Measurements from ENCODE around the gene KCNK15. TPM values are rescaled to one million over a fixed set of nuclear protein-coding genes. Genes with fewer than 3 reads are reported as not detected.

The KCNK15 gene
- total RNA-seq, 6 experiments from 2014 or later = 0.07 to 0.43 (median 0.19) TPM; not detected in 2

DNA sequence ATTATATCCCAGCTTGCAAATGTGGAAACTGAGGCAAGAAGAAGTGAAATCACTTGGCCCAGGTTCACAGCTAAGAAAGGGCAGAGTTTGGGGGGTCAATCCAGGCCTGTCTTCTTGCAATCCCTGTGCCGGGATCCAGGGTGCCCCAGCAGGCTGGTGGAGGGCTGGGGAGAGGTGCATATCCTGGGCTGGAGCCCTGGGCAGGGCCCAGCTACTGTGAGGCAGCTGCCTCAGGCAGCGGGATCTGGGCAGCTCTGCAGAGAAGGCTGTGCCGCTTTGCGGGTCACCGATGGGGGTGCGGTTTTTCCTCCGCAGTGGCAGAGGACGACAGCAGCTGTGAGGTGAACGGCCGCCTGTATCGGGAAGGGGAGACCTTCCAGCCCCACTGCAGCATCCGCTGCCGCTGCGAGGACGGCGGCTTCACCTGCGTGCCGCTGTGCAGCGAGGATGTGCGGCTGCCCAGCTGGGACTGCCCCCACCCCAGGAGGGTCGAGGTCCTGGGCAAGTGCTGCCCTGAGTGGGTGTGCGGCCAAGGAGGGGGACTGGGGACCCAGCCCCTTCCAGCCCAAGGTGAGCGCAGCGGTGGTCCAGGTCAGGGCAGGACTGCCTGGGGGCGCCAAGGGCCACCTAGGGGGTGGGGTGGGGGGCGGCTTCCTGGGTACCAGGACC lies 21.1 kb upstream of the KCNK15 start:
- WGBS (ENCODE audit: insufficient coverage, low coverage, low lambda C conversion rate, missing lambda C conversion rate) = 52% methylated on average over 11 of the region's 26 CpGs
- Histone ChIP-seq H3K9me3 (no peaks in the 10 kb centered on the region), H3K27ac (no peak overlapping the region), H3K27me3 (no peaks in the 10 kb centered on the region), H3K4me1 (no peaks in the 10 kb centered on the region), H3K4me3 (no peak overlapping the region), H3K36me3 (no peaks in the 10 kb centered on the region)
- TF ChIP-seq POLR2A (IDR thresholded peaks at IDR 0.05) = no peak
- TF ChIP-seq, protein P1, sequence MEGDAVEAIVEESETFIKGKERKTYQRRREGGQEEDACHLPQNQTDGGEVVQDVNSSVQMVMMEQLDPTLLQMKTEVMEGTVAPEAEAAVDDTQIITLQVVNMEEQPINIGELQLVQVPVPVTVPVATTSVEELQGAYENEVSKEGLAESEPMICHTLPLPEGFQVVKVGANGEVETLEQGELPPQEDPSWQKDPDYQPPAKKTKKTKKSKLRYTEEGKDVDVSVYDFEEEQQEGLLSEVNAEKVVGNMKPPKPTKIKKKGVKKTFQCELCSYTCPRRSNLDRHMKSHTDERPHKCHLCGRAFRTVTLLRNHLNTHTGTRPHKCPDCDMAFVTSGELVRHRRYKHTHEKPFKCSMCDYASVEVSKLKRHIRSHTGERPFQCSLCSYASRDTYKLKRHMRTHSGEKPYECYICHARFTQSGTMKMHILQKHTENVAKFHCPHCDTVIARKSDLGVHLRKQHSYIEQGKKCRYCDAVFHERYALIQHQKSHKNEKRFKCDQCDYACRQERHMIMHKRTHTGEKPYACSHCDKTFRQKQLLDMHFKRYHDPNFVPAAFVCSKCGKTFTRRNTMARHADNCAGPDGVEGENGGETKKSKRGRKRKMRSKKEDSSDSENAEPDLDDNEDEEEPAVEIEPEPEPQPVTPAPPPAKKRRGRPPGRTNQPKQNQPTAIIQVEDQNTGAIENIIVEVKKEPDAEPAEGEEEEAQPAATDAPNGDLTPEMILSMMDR (IDR thresholded peaks at IDR 0.05) = no peak
- ATAC-seq (no peak), DNase-seq (no peak)
- intact Hi-C loops (cut with DNase I) = no loop called here

DNA sequence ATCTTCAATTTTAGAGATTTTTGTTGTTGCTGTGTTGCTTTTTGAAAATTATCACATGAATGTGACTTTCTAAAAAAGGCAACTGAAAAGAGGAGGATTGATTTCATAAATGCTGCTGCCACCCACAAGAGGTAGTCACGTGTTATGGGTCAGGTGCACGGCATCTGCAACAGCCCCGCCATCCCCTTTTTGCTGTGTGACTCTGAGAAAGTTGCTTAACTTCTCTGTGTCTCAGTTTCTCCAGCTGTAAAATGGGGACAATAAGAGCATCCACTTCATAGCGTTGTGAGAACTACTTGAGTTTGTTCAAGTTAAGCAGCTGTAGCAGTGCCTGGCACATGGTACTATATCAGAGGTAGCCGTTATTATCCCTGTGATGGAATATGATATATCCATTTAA lies 19.8 kb upstream of the KCNK15 start:
- H3K36me3 ChIP-seq = no peaks in the 10 kb centered on the region
- intact Hi-C loops (cut with DNase I) = no loop called here
- WGBS (ENCODE audit: insufficient coverage, low coverage, low lambda C conversion rate, missing lambda C conversion rate) = 52% methylated on average over 5 of the region's 5 CpGs
- H3K9me3 ChIP-seq = no peaks in the 10 kb centered on the region
- H3K27ac ChIP-seq = no peak overlapping the region
- H3K27me3 ChIP-seq = no peaks in the 10 kb centered on the region
- no peaks in the 10 kb centered on the region for H3K4me1 ChIP-seq
- ATAC-seq (no peak), DNase-seq (no peak)
- no peak for TF ChIP-seq POLR2A (IDR thresholded peaks at IDR 0.05)
- TF ChIP-seq, protein P1 (IDR thresholded peaks at IDR 0.05) = no peak
- H3K4me3 ChIP-seq = no peak overlapping the region

- DNase-seq (no peak), ATAC-seq (no peak)
- Histone ChIP-seq H3K4me1 (no peaks in the 10 kb centered on the region), H3K4me3 (no peak overlapping the region), H3K9me3 (no peaks in the 10 kb centered on the region), H3K27me3 (no peaks in the 10 kb centered on the region), H3K36me3 (no peaks in the 10 kb centered on the region), H3K27ac (no peak overlapping the region)
- 50% methylated on average over 1 of the region's 11 CpGs for WGBS (ENCODE audit: insufficient coverage, low coverage, low lambda C conversion rate, missing lambda C conversion rate)
- intact Hi-C loops (cut with DNase I) = no loop called here
- TF ChIP-seq, protein P1 (IDR thresholded peaks at IDR 0.05) = no peak
- TF ChIP-seq POLR2A (IDR thresholded peaks at IDR 0.05) = no peak
Measured at GRCh38 chr20:44727039-44727438, 18.6 kb upstream of the KCNK15 start.

DNA sequence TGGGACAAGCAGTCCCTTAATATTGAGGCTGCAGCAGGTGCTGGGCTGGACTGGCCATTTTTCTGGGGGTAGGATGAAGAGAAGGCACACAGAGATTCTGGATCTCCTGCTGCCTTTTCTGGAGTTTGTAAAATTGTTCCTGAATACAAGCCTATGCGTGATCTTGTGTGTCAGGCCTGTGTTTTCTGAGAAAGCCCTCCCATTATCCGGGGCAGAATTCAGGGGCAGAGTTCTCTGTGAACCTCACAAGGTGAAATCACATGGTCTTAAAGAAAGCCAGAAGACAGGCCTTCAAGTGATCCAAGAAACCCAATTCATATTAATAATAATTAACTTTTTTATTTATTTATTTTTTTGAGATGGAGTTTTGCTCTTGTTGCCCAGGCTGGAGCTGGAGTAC lies 18.0 kb upstream of the KCNK15 start:
- Histone ChIP-seq H3K27me3 (no peaks in the 10 kb centered on the region), H3K4me3 (no peak overlapping the region), H3K36me3 (no peaks in the 10 kb centered on the region), H3K27ac (no peak overlapping the region), H3K4me1 (no peaks in the 10 kb centered on the region), H3K9me3 (no peaks in the 10 kb centered on the region)
- DNase-seq (no peak), ATAC-seq (no peak)
- intact Hi-C loops (cut with DNase I) = no loop called here
- WGBS (ENCODE audit: insufficient coverage, low coverage, low lambda C conversion rate, missing lambda C conversion rate) = 86% methylated on average over 2 of the region's 2 CpGs
- no peak for TF ChIP-seq POLR2A (IDR thresholded peaks at IDR 0.05)
- TF ChIP-seq, protein P1 (IDR thresholded peaks at IDR 0.05) = no peak
